SK-N-SH (cell line): ENCODE results near the gene CTSZ.

Source experiments
- CTCF ChIP-seq: fragments of 200-600 bp; sonication (generic); IDR thresholded peaks from 2 replicates; pipeline ENCODE4 v1.6.1; 2017; ENCODE audit warnings: antibody characterized with exemption, mild to moderate bottlenecking, moderate library complexity
- NRF1 ChIP-seq: IDR thresholded peaks from 2 replicates; pipeline ENCODE4 v1.6.1; 2012; ENCODE audit warnings: low read depth, mild to moderate bottlenecking, low read length
- POLR2AphosphoS5 ChIP-seq: IDR thresholded peaks from 2 replicates; pipeline ENCODE4 v1.6.1; 2012; ENCODE audit warnings: low read depth, low read length
- RFX5 ChIP-seq: IDR thresholded peaks from 2 replicates; pipeline ENCODE4 v1.6.1; 2012; ENCODE audit warnings: mild to moderate bottlenecking, improper control_type of control experiment, low read length
- TAF1 ChIP-seq: IDR thresholded peaks from 2 replicates; pipeline ENCODE4 v1.6.1; 2012; ENCODE audit warnings: low read depth, mild to moderate bottlenecking, low read length, moderate library complexity, borderline replicate concordance
- USF2 ChIP-seq: fragments of 150-350 bp; IDR thresholded peaks from 2 replicates; pipeline ENCODE4 v1.6.1; 2017; ENCODE audit warnings: antibody characterized with exemption, low read length, low read depth, borderline replicate concordance
- TF ChIP-seq, protein P1 (sequence below): IDR thresholded peaks from 2 replicates; pipeline ENCODE4 v1.4.0; 2012; ENCODE audit warnings: low read depth, borderline replicate concordance

- TF ChIP-seq CTCF = no peak
- TF ChIP-seq NRF1 = no peak
- no peak for TF ChIP-seq USF2
- TF ChIP-seq RFX5 = no peak
- TF ChIP-seq POLR2AphosphoS5 = no peak
- TF ChIP-seq, protein P1, sequence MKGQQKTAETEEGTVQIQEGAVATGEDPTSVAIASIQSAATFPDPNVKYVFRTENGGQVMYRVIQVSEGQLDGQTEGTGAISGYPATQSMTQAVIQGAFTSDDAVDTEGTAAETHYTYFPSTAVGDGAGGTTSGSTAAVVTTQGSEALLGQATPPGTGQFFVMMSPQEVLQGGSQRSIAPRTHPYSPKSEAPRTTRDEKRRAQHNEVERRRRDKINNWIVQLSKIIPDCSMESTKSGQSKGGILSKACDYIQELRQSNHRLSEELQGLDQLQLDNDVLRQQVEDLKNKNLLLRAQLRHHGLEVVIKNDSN = no peak
- no peak for TF ChIP-seq TAF1
These were observed 739 bp downstream of the CTSZ start for GRCh38 chr20:59006167-59006863.
